ENCODE results near the gene AKAP8.
"Not testable (repeated sequence)": the region's sequence is repeated elsewhere in the genome, so short reads cannot be mapped to it uniquely, and the experiment has no call there.

AKAP8 gene

DNA sequence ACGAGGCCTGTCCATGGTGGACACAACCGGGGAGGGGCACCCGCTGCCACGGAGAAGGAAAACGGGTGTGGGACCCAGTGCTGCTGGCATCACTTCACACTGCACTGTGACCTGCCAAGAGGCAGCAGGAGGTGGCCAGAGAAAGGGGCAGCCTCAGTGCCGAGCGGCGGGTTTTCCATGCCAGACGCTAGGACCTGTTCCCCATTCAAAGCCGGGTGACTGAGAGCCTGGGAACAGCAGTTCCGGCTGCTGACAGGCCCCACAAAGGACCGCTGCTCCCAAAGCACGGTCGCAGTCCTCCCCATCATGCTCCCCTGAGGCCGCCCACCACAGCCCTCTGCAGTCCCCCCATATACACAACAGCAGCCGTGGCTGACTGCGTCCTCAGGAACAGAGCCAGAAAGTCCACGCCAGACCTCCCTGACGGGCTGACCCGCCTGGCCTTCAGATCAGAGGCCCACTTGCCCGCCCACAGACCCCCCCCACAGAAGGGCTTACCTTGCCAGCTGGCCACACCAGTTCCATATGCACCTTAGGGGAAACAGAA lies 5.4 kb downstream of the AKAP8 start:
- in situ Hi-C loops (cut with MboI; ENCODE audit: low sequenced_read_pairs): no loop called here

DNA sequence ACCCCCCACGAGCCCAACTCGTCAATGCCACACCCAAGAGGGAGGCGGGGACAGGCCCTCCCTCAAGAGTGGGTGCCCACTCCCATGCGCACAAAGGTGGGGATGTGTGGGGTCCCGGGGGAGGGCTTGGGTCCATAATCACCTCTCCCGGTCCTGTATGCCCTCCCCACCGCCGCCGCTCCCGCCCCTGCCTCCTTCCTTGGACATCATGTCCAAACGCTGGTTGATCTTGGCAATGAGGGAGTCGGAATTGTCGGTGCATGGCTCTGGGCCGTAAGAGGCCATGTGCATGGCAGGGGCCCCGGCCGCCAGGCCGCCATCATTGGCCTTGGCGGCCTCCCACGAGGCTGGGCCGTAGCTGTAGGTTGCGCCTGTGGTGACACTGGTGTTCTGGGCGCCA lies 5.9 kb downstream of the AKAP8 start:
- in situ Hi-C loops (cut with MboI; ENCODE audit: low sequenced_read_pairs): no loop called here

DNA sequence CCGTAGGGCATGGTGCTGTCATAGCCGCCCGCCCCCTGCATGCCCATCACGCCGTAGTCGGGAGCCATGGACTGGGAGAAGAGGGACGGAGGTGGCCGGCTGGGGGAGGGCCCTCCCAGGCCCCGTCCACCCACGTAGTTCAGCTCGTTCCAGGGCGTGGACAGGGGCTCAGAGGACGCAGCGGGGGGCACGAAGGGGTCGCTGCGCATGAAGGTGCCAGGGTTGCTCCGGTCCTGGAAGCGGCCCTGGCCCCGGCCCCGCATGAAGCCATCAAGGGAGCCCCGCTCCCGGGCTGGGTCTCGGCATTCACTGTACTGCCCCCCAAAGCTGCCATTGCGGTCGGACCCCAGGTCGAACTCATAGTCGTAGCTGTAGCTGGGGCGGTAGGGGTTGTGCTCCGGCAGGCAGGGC lies 6.7 kb downstream of the AKAP8 start:
- in situ Hi-C loops (cut with MboI; ENCODE audit: low sequenced_read_pairs): no loop called here

DNA sequence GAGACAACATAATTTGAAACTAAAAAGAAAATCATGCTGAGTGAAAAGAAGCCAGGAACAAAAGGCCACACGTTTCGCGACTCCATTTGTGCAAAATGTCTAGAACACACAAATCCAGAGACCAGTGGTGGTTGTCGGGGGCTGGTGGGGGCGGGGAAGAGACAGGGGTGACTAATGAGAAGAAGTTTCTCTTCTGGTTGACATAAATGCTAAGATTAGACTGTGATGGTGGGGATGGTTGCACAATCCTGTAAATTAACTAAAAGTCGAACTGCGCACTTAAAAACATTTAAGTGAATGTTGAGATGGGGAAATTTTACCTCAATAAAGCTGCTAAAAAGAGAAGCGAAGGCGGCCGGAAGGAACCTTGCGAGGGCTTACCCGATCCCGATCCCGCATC lies 7.1 kb downstream of the AKAP8 start:
- in situ Hi-C loops (cut with MboI; ENCODE audit: low sequenced_read_pairs): no loop called here

DNA sequence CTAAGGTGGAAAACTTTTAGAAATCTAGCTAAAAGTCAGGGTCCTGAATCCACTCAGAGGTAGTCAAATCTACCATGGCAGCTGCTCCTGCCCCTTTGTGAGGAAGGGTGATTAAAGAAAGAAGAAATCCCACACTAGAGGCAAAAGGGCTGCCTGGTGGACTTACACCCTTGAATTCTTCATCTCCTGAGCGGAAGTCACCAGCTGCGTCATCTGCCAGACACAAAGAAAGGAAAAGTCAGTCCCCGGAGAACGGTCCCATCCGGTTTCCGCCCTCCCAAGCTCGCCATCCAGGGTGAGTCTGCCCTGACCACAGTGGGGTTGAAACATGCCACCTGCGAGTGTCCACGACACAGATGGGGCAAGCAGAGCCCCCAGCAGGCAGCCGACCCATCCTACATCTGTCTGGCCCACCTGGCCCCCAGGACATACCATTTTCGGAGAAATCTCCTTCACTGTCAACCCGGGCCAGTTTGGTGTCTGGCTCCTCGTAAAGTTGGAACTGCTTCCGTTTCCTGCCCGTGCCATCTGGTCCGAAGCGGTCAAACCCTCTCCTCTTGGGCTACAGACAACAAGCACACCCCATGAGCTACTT lies 7.7 kb downstream of the AKAP8 start:
- in situ Hi-C loops (cut with MboI; ENCODE audit: low sequenced_read_pairs): no loop called here

DNA sequence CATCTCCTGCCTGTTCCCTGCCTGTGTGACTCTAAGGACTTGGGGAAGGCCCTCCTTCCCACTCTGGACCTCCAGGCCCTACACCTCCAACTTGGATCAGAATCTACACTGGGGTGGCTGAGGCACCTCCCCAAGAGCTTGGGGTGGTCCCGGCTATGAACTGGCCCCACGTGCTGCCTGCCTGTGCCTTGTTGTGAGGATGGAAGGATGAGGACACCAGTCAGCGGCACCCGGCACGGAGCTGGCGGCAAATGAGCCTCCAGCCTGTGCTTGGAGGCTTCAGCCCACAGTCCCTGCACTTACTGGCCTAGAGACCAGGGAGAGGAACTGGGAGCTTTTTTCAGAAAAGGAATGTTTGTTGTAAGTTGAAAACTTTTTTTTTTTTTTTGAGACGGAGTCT lies 8.5 kb downstream of the AKAP8 start:
- in situ Hi-C loops (cut with MboI; ENCODE audit: low sequenced_read_pairs): no loop called here

DNA sequence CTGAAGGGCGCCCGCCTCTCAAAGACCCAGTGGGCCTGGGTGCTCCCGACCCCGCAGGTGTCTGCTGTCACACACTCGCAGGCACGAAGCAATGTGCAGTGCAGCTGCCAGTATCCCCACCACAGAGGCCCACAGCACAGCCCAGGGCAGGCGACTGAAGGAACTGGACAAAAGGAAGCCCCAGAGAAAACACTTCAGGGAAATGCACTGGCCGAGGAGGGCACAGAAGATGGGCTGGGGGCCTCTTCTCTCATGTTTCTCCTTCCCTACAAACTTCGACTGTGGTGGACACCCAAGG lies 10.0 kb downstream of the AKAP8 start:
- in situ Hi-C loops (cut with MboI; ENCODE audit: low sequenced_read_pairs): no loop called here

DNA sequence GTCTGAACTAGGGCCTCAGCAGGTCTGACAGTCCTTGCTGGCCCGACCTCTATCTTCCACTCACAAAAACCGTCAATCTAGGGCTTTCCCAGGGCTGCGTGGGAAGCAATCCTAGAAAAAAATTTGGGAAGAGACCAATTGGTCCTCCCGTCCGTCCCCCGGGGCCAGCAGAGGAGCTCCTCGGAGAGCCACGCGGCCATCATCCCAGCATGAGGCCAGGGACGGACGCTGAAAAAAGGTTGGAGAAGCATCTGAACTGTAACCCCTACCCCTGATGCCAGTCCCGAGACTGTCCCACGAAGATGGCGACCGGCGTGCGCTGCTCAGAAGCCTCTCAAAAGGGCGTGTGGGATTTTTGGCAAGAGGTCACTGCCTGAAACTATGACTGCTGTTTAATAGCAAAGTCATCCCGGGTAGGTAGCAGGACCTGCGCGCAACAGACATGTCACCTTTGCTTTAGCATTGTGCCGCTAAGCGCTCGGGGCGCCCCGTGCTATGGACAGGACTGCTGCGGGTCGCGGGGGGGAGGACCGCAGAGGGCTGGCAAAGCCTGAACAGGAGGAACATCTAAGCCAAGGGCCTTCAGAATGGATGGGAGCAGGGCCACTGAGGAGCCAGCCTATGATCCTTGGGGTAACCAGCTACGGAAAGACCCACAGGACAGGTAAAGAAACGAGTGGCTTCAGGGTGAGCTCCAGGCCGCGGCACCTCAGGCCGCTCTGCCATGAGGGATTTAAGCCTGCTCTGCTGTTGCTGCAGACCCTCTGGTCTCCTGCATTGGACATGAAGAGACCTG lies 10.6 kb downstream of the AKAP8 start:
- in situ Hi-C loops (cut with MboI; ENCODE audit: low sequenced_read_pairs): no loop called here

DNA sequence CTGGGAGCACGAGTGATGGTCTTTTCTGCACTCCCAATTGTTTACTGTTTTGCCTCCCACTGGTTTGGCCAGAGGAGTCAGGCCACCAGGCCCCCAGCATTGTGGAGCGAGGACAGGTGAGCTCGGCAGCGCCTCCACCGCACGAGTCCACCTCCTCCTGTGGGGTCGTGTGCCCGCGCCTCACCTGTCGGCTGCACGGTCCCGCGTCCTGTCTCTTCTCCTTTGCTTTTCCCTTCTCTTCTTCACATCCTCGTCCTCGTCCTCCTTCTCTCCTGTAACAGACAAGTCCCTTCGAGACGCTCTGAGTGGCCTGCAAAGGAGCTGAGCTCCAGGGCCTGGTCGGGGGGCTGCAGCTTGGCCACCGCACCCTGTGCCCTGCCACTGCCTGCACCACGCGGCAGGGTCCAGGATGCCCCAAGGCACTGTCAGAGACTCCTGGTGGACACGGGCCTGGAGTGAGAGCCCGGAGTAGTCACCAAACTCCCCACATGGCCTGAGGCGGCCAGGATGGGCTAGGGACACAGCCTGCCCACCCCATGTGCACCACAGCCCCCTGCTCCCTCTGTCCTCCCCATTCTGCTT lies 11.4 kb downstream of the AKAP8 start:
- in situ Hi-C loops (cut with MboI; ENCODE audit: low sequenced_read_pairs): no loop called here

DNA sequence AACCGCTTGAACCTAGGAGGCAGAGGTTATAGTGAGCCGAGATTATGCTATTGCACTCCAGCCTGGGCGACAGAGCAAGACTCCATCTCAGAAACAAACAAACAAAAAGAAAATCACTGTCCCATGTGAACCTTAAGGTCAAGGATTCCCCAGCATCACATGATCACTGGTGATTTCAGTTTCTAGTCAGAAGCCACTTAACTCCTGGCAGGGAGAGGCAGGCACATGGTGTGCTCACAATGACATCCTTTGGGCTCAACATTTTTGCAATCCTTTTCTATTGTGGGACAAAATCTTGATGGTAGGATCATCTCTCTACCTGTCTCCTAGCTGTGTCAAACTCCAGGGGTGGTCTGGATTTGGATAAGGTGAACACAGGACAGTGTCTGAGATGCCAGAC lies 12.1 kb downstream of the AKAP8 start:
- in situ Hi-C loops (cut with MboI; ENCODE audit: low sequenced_read_pairs): no loop called here

DNA sequence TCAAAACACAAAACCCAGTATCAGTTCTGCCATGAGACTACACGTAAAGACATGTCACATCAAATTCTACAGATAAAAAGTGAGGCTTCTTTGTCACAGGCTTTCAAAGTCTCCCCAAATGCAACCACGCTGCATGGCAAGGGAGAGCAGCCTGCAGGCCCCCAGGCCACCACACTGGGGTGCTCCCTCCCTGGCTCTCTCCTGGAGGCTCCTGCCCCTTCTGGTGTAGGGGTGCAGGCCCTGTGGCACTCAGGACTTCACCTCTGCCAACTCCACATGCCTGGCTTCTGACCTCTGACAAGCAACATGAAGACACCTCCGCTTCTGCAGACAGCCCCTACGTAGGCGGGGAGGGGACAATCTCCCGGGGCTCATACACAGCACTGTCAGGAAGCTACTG lies 14.3 kb downstream of the AKAP8 start:
- in situ Hi-C loops (cut with MboI; ENCODE audit: low sequenced_read_pairs): no loop called here

DNA sequence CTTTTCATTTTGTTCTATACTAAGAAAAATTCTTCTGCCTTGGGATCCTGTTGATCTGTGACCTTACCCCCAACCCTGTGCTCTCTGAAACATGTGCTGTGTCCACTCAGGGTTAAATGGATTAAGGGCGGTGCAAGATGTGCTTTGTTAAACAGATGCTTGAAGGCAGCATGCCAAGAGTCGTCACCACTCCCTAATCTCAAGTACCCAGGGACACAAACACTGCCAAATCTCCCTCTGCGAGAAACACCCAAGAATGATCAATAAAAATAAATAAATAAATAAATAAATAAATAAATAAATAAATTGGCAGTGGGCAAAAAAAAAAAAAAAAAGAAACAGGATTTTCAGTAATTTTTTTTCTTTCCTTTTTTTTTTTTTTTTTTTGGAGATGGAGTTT lies 15.8 kb downstream of the AKAP8 start:
- in situ Hi-C loops (cut with MboI; ENCODE audit: low sequenced_read_pairs): not testable (repeated sequence)

DNA sequence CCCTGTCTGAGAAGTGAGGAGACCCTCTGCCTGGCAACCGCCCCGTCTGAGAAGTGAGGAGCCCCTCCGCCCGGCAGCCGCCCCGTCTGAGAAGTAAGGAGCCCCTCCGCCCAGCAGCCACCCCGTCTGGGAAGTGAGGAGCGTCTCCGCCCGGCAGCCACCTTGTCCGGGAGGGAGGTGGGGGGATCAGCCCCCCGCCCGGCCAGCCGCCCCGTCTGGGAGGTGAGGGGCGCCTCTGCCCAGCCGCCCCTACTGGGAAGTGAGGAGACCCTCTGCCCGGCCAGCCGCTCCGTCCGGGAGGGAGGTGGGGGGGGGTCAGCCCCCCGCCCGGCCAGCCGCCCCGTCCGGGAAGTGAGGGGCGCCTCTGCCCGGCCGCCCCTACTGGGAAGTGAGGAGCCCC lies 16.5 kb downstream of the AKAP8 start:
- in situ Hi-C loops (cut with MboI; ENCODE audit: low sequenced_read_pairs): not testable (repeated sequence)

DNA sequence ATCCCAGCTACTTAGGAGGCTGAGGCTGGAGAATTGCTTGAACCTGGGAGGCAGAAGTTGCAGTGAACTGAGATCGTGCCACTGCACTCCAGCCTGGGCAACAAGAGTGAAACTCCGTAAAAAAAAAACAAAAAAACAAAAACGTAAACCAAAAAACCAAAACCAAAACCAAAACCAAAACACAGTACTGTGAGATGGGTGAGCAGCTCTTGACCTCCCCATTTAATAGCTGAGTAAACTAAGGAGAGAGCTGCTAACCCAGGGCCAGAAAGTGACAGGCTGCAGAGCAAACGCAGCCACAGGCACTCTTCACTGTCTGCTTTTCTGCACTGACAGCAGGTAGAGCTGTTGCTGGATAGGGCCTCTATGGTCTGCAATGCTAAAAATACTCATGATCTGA lies 19.6 kb downstream of the AKAP8 start:
- in situ Hi-C loops (cut with MboI; ENCODE audit: low sequenced_read_pairs): not testable (repeated sequence)

DNA sequence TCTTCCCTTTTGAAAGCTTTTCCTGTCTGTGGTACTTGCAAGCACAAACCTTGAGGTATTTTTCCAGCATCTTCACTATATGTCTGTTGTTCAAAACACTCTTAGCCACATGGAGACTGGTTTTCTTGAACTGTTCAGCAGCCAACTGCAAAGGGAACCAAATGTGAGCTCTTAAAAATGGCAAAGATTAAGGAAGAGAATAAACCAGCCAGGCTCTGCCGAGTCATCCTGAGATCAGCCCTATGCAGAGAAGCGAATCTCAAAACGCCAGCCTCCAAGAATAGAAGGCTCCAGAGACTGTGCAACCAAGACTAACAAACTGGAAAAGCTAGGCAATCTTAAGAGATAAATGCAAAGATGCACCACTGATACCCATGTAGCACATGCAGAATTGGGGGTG lies 20.7 kb downstream of the AKAP8 start:
- in situ Hi-C loops (cut with MboI; ENCODE audit: low sequenced_read_pairs): no loop called here

DNA sequence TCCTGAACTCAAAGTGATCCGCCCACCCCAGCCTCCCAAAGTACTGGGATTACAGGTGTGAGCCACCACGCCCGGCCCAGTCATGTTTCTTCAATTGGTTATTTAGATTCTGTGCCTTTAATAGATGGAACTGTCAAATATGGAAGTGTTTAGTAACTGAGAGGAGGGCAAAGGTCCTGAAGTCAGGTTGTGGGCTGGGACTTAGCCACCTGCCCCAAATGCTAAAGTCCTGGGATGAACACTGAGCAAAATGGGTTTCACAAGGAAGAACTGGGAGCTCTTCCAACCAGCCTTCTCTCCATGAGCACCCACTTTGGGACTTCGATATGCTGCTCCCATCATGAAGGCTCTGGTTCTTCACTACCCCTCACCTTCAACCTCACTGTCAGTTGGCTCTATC lies 21.7 kb downstream of the AKAP8 start:
- in situ Hi-C loops (cut with MboI; ENCODE audit: low sequenced_read_pairs): no loop called here

DNA sequence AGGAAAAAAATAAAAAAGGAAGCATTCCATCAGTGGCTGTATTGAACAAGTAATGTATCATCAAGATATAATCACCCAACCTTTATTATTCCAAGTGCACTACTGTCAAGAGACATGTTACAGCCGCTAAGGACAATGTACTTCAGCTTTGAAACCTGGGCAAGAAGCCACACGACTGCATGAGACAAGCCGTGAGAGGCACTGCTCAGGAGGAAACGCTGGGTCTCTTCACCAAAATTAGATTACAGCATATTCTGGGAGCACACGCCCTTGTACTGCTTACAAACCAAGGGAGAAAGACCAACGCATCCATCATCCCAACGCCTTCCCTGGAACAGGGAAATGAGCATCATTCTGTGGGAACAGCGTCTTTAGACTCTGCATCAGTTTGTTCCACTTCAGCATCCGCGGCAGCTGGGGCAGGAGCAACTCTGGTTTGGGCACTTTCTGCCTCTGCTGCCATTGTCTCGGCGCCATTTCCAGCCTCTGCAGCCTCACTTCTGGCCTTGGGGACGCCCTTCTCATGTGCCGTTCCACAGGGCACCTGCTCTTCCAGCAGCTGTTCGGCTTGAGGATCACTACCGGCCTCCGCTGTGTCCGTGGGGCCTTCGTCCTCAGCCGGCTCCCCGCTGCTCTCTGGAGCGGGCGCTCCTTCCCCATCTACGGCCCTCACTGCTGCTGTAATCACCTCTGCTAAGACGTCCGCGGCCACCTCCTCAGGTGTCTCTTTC lies 24.9 kb downstream of the AKAP8 start:
- in situ Hi-C loops (cut with MboI; ENCODE audit: low sequenced_read_pairs): no loop called here

DNA sequence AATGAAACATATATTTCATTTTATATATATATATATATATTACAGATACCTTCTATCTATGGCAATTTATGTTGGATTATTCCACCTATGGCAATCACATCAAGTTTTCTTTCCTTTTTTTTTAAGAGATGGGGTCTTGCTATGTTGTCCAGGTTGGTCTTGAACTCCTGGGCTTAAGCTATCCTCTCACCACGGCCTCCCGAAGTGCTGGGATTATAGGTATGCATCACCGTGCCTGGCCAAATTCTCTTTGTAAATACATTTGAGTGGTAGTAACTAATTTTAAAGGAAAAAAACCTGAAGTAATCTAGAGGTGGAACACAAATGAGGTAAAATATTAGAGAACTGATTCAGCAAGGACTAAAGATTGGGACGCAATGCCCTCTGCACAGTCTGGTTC lies 25.7 kb downstream of the AKAP8 start:
- in situ Hi-C loops (cut with MboI; ENCODE audit: low sequenced_read_pairs): no loop called here

DNA sequence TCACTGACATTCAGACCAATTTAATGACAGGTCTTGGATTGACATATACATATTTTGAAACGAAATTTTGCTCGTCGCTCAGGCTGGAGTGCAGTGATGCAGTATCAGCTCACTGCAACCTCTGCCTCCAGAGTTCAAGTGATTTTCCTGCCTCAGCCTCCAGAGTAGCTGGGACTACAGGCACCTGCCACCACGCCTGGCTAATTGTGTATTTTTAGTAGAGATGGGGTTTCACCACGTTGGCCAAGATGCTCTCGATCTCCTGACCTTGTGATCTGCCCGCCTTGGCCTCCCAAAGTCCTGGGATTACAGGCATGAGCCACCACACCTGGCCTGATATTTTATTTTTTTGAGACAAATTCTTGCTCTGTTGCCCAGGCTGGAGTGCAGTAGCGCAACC lies 27.1 kb downstream of the AKAP8 start:
- in situ Hi-C loops (cut with MboI; ENCODE audit: low sequenced_read_pairs): not testable (repeated sequence)

DNA sequence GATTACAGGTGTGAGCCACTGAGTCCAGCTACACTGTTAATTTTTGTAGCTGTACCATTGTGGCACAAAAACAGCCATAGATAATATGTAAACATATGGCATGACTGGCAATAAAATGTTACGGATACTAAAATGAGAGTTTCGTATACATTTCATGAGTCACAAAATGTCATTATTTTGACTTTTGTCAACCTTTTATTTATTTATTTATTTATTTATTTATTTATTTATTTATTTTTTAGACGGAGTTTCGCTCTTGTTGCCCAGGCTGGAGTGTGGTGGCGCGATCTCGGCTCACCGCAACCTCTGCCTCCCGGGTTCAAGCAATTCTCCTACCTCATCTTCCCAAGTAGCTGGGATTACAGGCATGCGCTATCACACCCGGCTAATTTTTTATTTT lies 38.3 kb downstream of the AKAP8 start:
- in situ Hi-C loops (cut with MboI; ENCODE audit: low sequenced_read_pairs): not testable (repeated sequence)

DNA sequence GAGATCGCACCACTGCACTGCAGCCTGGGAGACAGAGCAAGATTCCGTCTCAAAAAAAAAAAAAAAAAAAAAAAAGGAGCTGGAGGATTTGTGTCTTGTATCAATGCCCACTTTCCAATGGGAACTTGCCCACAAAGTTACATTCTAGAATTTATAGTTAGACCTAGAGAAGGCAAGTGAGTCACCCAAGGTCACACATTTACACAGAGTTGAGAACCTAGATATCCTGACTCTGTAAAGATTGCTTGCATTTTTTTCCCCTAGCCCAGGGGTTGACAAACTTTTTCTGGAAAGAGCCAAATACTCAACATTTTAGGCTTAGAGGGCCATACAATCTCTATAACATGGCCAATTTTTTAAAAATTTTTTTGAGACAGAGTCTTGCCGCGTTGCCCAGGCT lies 39.5 kb downstream of the AKAP8 start:
- in situ Hi-C loops (cut with MboI; ENCODE audit: low sequenced_read_pairs): no loop called here

DNA sequence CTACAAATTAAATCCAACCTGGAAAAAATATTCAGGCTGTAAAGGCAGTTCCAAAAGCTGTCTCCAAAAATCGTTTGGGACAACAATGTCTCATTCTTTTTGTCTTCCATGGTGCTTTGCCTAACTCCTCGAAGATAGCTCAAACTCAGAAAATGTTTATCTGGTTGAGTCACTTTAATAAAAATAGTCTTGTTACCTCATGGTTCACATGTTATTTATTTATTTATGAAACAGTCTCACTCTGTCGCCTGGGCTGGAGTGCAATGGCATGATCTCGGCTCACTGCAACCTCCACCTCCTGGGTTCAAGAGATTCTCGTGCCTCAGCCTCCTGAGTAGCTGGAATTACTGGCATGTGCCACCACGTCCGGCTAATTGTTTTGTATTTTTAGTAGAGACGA lies 42.4 kb downstream of the AKAP8 start:
- in situ Hi-C loops (cut with MboI; ENCODE audit: low sequenced_read_pairs): no loop called here
